ENCODE measurements around the gene CBL.

CBL gene

DNA sequence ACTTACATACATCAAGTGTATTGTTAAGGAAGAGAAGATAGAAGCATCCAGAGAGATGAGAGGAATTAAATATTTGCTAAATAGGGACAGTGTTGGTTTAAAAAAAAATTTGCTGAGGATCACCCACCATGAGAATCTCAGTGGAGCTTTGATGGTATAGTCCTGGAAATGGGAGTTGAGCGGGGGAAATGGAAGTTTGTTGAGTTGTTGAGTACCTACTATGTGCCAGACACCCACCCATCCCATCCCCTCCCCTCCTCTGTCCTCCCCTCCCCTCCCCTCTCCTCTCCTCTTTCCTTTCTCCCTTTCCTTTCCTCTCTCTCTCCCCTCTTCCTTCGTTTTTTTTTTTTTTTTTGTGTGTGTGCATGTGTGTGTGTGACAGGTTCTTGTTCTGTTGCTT is 145.1 kb downstream of the CBL start:
- Histone ChIP-seq H3K36me3 (ENCODE audit: control insufficient read depth, insufficient read depth, low read length) (no peaks in the 10 kb centered on the region), H3K4me1 (ENCODE audit: control insufficient read depth, insufficient read depth, low read length, poor library complexity, severe bottlenecking) (no peaks in the 10 kb centered on the region), H3K27ac (ENCODE audit: low read depth, low read length, severe bottlenecking) (no peak overlapping the region), H3K4me3 (ENCODE audit: extremely low read depth, insufficient read depth, low read length, poor library complexity, severe bottlenecking) (no peak overlapping the region), H3K9me3 (ENCODE audit: control insufficient read depth, low read length) (no peaks in the 10 kb centered on the region)
- no CpG with 5 or more reads among the region's 2 CpGs for WGBS, 2 experiments (ENCODE audit: insufficient coverage in 2 of 2)

- 29 to 55% methylated on average over 3 to 4 of the region's 4 CpGs for WGBS, 2 experiments (ENCODE audit: insufficient coverage in 2 of 2)
- H3K36me3 ChIP-seq (ENCODE audit: control insufficient read depth, insufficient read depth, low read length) = peaks cover 4% of the 10 kb centered on the region
- no peak overlapping the region for H3K4me3 ChIP-seq (ENCODE audit: extremely low read depth, insufficient read depth, low read length, poor library complexity, severe bottlenecking)
- H3K4me1 ChIP-seq (ENCODE audit: control insufficient read depth, insufficient read depth, low read length, poor library complexity, severe bottlenecking) = no peaks in the 10 kb centered on the region
- H3K9me3 ChIP-seq (ENCODE audit: control insufficient read depth, low read length) = no peaks in the 10 kb centered on the region
- no peak overlapping the region for H3K27ac ChIP-seq (ENCODE audit: low read depth, low read length, severe bottlenecking)
Observed at GRCh38 chr11:119352857-119353260, 146.7 kb downstream of the CBL start.

DNA sequence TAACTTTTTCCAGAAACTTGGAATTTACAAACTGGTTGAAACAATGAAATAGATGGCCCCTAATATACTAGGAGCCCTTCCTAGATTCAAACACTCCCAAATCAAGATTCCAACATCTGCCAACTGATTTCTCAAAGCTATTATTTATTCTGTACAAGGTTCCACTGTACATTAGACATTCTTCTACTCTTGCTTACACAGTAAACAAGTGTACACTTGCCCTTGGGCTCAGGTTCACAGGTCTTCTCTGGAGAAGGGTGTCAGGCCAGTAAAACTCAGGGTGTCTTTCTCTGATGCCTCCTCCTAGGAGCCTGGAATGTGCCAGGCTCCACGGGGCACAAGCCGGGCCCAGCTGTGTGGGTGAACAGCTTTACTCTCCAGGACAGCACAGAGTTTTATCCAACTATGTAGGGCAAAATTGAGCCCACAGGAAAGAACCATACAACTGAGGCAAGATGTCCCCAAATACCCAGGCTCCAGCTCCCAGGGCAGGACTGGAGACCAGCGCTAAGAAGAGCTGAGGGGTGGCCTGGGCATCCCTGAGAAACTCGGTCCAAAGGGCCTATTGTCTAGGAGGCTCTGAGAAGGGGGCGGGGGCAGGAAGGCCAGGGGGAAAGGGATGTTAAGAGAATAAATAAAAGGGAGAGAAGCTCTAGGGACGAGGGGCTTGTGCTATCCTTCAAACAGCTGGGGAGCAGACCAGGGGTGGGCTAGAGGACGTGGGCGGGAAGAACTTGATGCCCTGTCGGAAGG is 149.1 kb downstream of the CBL start:
- H3K4me3 ChIP-seq (ENCODE audit: extremely low read depth, insufficient read depth, low read length, poor library complexity, severe bottlenecking) = no peak overlapping the region
- no peaks in the 10 kb centered on the region for H3K9me3 ChIP-seq (ENCODE audit: control insufficient read depth, low read length)
- H3K27ac ChIP-seq (ENCODE audit: low read depth, low read length, severe bottlenecking) = no peak overlapping the region
- peaks cover 3% of the 10 kb centered on the region for H3K4me1 ChIP-seq (ENCODE audit: control insufficient read depth, insufficient read depth, low read length, poor library complexity, severe bottlenecking)
- peaks cover 6% of the 10 kb centered on the region for H3K36me3 ChIP-seq (ENCODE audit: control insufficient read depth, insufficient read depth, low read length)
- 58 to 71% methylated on average over 4 to 5 of the region's 9 CpGs for WGBS, 2 experiments (ENCODE audit: insufficient coverage in 2 of 2)

GRCh38 chr11:119356349-119357031 is 150.4 kb downstream of the CBL start:
- peak overlapping the region; percentile 33 for H3K4me3 ChIP-seq (ENCODE audit: extremely low read depth, insufficient read depth, low read length, poor library complexity, severe bottlenecking)
- WGBS, 2 experiments (ENCODE audit: insufficient coverage in 2 of 2) = 1 to 2% methylated on average over 40 to 52 of the region's 54 CpGs
- H3K27ac ChIP-seq (ENCODE audit: low read depth, low read length, severe bottlenecking) = no peak overlapping the region
- H3K9me3 ChIP-seq (ENCODE audit: control insufficient read depth, low read length) = no peaks in the 10 kb centered on the region
- peaks cover 13% of the 10 kb centered on the region for H3K4me1 ChIP-seq (ENCODE audit: control insufficient read depth, insufficient read depth, low read length, poor library complexity, severe bottlenecking)
- H3K36me3 ChIP-seq (ENCODE audit: control insufficient read depth, insufficient read depth, low read length) = peaks cover 6% of the 10 kb centered on the region

DNA sequence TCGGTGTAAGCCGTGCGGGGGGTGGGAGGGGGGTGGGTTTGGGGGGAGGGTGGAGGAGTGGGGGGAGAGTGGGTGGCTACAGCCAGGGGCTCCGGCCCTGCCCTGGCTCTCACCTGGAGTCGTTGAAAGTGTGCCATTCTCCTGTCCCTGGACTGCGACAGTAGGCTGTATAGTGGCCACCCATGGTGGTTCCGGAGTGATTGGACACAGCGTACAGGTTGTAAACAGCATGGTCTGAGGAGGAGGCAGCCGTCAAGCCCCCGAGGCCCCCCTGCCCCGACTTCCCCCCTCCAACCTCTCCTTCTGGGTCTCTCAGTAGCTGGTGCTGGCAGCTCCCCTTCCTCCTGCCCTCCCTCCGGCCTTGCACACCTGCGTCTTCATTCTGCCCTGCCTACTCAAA is 150.9 kb downstream of the CBL start:
- peaks cover 6% of the 10 kb centered on the region for H3K36me3 ChIP-seq (ENCODE audit: control insufficient read depth, insufficient read depth, low read length)
- peaks cover 19% of the 10 kb centered on the region for H3K4me1 ChIP-seq (ENCODE audit: control insufficient read depth, insufficient read depth, low read length, poor library complexity, severe bottlenecking)
- no peaks in the 10 kb centered on the region for H3K9me3 ChIP-seq (ENCODE audit: control insufficient read depth, low read length)
- H3K27ac ChIP-seq (ENCODE audit: low read depth, low read length, severe bottlenecking) = no peak overlapping the region
- H3K4me3 ChIP-seq (ENCODE audit: extremely low read depth, insufficient read depth, low read length, poor library complexity, severe bottlenecking) = no peak overlapping the region
- WGBS, 2 experiments (ENCODE audit: insufficient coverage in 2 of 2) = 76 to 82% methylated on average over 6 of the region's 13 CpGs
